Tibial nerve (tissue), 4 donors: Measurements from ENCODE around the gene ZMIZ2. TPM values are rescaled to one million over a fixed set of nuclear protein-coding genes. Genes with fewer than 3 reads are reported as not detected.

ENCODE experiments used
- DNase-seq, 2 donors: peaks; one replicate each; pipeline ENCODE4 v3.0.0-alpha.2; 2019; ENCODE audit warnings: low spot score in 2 of 2
- H3K27ac ChIP-seq, 4 donors: fragments of 200-600 bp; sonication (generic) in 3 of 4; one replicate each; pipeline ENCODE4 v1.5.1; 2017 to 2019; ENCODE audit warnings: mild to moderate bottlenecking in 1 of 4
- H3K27me3 ChIP-seq, 2 donors: fragments of 200-600 bp; sonication (generic) in 1 of 2; one replicate each; pipeline versions ENCODE4 v1.5.1 to v1.6.0; 2017 to 2019
- H3K36me3 ChIP-seq, 3 donors: fragments of 200-600 bp; sonication (generic); one replicate each; pipeline ENCODE4 v1.5.1; 2018 to 2019
- H3K4me1 ChIP-seq, 4 donors: fragments of 200-600 bp; sonication (generic) in 3 of 4; one replicate each; pipeline ENCODE4 v1.5.1; 2017 to 2019
- H3K4me3 ChIP-seq, 4 donors: fragments of 200-600 bp; sonication (generic) in 3 of 4; one replicate each; pipeline ENCODE4 v1.5.1; 2017 to 2019; ENCODE audit warnings: mild to moderate bottlenecking in 1 of 4, moderate library complexity in 1 of 4
- H3K9me3 ChIP-seq, 4 donors: fragments of 200-600 bp; sonication (generic) in 3 of 4; one replicate each; pipeline ENCODE4 v1.5.1; 2017 to 2019
- EP300 ChIP-seq, 2 donors: sonication (generic); formaldehyde crosslinking; IDR thresholded peaks; one replicate each; pipeline ENCODE4 v1.6.1; 2017; ENCODE audit warnings: antibody characterized with exemption in 2 of 2, mild to moderate bottlenecking in 1 of 2
- POLR2A ChIP-seq, 2 donors: fragments of 450-650 bp; IDR thresholded peaks; one replicate each; pipeline ENCODE4 v1.6.1; 2017; ENCODE audit warnings: antibody characterized with exemption in 2 of 2, mild to moderate bottlenecking in 2 of 2, moderate library complexity in 2 of 2
- WGBS, 2 donors: methylation state at CpG; one replicate each; pipeline ENCODE4 v1.1.5; 2018; 5-methylcytosine and 5-hydroxymethylcytosine counted together
- total RNA-seq, 4 donors: library from RNA; depleted of rRNA; stranded (reverse); fragments of >200 nt; gene quantifications; one replicate each; pipeline ENCODE4 v1.1.0, GENCODE V29; 2016
- TF ChIP-seq, protein P1 (sequence below), 5 experiments: fragments of 200-600 bp in 3 of 5; fragments of 450-650 bp in 2 of 5; sonication (generic) in 3 of 5; IDR thresholded peaks; one replicate each; pipeline ENCODE4 v1.5.1; 2016 to 2019; ENCODE audit warnings: antibody characterized with exemption in 5 of 5, mild to moderate bottlenecking in 3 of 5, moderate library complexity in 2 of 5

The ZMIZ2 gene
- total RNA-seq, 4 donors from 2014 or later: 24.7 to 48.9 (median 32.7) TPM

DNA sequence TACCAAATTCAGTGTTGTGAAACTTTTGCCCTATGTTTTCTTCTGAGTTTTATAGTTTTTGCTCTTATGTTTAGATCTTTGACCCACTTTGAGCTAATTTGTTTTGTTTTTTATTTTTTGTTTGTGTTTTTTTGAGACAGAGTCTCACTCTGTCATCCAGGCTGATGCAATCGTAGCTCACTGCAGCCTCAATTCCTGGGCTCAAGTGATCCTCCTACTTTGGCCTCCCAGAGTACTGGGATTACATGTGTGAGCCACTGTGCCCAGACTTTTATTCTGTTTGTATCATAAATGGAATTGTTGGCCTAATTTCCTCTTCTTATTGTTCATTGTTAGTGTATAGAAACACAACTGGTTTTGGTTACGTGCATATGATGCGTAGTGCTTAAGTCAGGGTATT, 43.2 kb upstream of the ZMIZ2 start:
- Histone ChIP-seq H3K27ac (no peak overlapping the region), H3K4me1 (no peaks in the 10 kb centered on the region), H3K9me3 (no peaks in the 10 kb centered on the region), H3K36me3 (peaks cover 0 to 92% (median 23%) of the 10 kb centered on the region in 3 donors), H3K27me3 (no peaks in the 10 kb centered on the region), H3K4me3 (no peak overlapping the region)
- WGBS, 2 donors: 96 to 97% methylated on average over 3 of the region's 3 CpGs
- no peak for TF ChIP-seq EP300 (IDR thresholded peaks at IDR 0.05)
- no peak for TF ChIP-seq POLR2A (IDR thresholded peaks at IDR 0.05)
- TF ChIP-seq, protein P1, sequence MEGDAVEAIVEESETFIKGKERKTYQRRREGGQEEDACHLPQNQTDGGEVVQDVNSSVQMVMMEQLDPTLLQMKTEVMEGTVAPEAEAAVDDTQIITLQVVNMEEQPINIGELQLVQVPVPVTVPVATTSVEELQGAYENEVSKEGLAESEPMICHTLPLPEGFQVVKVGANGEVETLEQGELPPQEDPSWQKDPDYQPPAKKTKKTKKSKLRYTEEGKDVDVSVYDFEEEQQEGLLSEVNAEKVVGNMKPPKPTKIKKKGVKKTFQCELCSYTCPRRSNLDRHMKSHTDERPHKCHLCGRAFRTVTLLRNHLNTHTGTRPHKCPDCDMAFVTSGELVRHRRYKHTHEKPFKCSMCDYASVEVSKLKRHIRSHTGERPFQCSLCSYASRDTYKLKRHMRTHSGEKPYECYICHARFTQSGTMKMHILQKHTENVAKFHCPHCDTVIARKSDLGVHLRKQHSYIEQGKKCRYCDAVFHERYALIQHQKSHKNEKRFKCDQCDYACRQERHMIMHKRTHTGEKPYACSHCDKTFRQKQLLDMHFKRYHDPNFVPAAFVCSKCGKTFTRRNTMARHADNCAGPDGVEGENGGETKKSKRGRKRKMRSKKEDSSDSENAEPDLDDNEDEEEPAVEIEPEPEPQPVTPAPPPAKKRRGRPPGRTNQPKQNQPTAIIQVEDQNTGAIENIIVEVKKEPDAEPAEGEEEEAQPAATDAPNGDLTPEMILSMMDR (IDR thresholded peaks at IDR 0.05): no peak
- DNase-seq: no peak

DNA sequence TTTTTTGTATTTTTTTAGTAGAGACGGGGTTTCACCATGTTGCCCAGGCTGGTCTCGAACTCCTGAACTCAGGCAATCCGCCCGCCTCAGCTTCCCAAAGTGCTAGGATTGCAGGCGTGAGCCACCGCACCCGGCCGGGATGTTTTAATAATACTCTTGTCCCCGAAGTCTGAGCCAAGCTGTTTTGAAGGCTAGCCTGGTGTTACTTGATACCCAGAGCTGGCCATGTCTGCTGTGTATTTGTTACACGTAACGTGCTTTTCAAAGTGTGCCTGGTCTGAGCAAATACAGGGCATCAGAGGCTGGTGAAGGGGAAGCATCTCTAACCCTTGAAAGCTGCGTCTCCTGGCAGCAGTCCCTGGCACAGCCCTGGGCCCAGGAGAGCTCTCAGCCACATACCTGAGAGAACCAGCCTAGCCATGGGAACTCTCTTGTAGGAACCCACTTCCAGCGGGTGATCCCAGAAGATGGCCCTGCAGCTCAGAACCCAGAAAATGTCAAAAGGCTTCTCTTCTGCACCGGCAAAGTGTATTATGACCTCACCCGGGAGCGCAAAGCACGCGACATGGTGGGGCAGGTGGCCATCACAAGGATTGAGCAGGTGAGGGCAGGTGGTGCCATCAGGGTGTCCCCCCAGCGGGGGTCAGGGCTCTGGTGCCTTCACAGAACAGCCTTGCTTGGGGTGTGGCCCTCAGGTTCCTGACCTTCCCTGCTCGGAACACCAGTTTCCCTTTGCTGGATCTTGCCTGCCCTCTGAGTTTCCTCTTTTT, 41.7 kb upstream of the ZMIZ2 start:
- Histone ChIP-seq H3K9me3 (no peaks in the 10 kb centered on the region), H3K4me3 (no peak overlapping the region), H3K27me3 (no peaks in the 10 kb centered on the region), H3K27ac (no peak overlapping the region), H3K4me1 (no peaks in the 10 kb centered on the region), H3K36me3 (peaks cover 0 to 76% (median 15%) of the 10 kb centered on the region in 3 donors)
- TF ChIP-seq EP300 (IDR thresholded peaks at IDR 0.05) (no peak), POLR2A (IDR thresholded peaks at IDR 0.05) (no peak)
- TF ChIP-seq, protein P1 (IDR thresholded peaks at IDR 0.05): no peak
- 91 to 93% methylated on average over 15 to 20 of the region's 20 CpGs for WGBS, 2 donors
- no peak for DNase-seq

GRCh38 chr7:44707558-44708230, 41.0 kb upstream of the ZMIZ2 start:
- WGBS, 2 donors: 88 to 89% methylated on average over 17 to 21 of the region's 21 CpGs
- H3K36me3 ChIP-seq: peaks cover 0 to 69% (median 15%) of the 10 kb centered on the region in 3 donors

GRCh38 chr7:44709011-44709915, 39.4 kb upstream of the ZMIZ2 start:
- peaks cover 0 to 53% (median 10%) of the 10 kb centered on the region in 3 donors for H3K36me3 ChIP-seq

More at GRCh38 chr7:44707558-44708230, 41.0 kb upstream of the ZMIZ2 start:
- no peak for TF ChIP-seq EP300 (IDR thresholded peaks at IDR 0.05)
- no peak for TF ChIP-seq POLR2A (IDR thresholded peaks at IDR 0.05)
- TF ChIP-seq, protein P1 (IDR thresholded peaks at IDR 0.05): no peak
- H3K27me3 ChIP-seq: no peaks in the 10 kb centered on the region
- H3K4me1 ChIP-seq: no peaks in the 10 kb centered on the region
- no peak for DNase-seq
- H3K4me3 ChIP-seq: no peak overlapping the region
- no peak overlapping the region for H3K27ac ChIP-seq
- H3K9me3 ChIP-seq: no peaks in the 10 kb centered on the region

More at GRCh38 chr7:44709011-44709915, 39.4 kb upstream of the ZMIZ2 start:
- Histone ChIP-seq H3K27me3 (no peaks in the 10 kb centered on the region), H3K27ac (no peak overlapping the region), H3K4me1 (no peaks in the 10 kb centered on the region), H3K9me3 (no peaks in the 10 kb centered on the region), H3K4me3 (no peak overlapping the region)
- TF ChIP-seq POLR2A (IDR thresholded peaks at IDR 0.05) (no peak), EP300 (IDR thresholded peaks at IDR 0.05) (no peak)
- TF ChIP-seq, protein P1 (IDR thresholded peaks at IDR 0.05): no peak
- WGBS, 2 donors: 83 to 85% methylated on average over 18 to 19 of the region's 19 CpGs
- no peak for DNase-seq
